Measurements from ENCODE around the gene SLC16A10.
"Not testable (repeated sequence)": the region's sequence is repeated elsewhere in the genome, so short reads cannot be mapped to it uniquely, and the experiment has no call there.

Gene SLC16A10

GRCh38 chr6:111177131-111177530, 89.8 kb downstream of the SLC16A10 start:
- DNase-seq (ENCODE audit: low read depth) = no peak
- no peak overlapping the region for H3K4me3 ChIP-seq (ENCODE audit: control insufficient read depth, low read depth, low read length)
- TF ChIP-seq CTCF (IDR thresholded peaks at IDR 0.05; ENCODE audit: control insufficient read depth, insufficient read depth, low read depth, low read length, missing control alignments) = no peak

- H3K4me3 ChIP-seq (ENCODE audit: control insufficient read depth, low read depth, low read length) = no peak overlapping the region
- no peak for TF ChIP-seq CTCF (IDR thresholded peaks at IDR 0.05; ENCODE audit: control insufficient read depth, insufficient read depth, low read depth, low read length, missing control alignments)
- DNase-seq (ENCODE audit: low read depth) = no peak
These were observed 96.6 kb downstream of the SLC16A10 start for GRCh38 chr6:111183702-111184517.

GRCh38 chr6:111184827-111185532, 97.7 kb downstream of the SLC16A10 start:
- no peak for DNase-seq (ENCODE audit: low read depth)
- no peak for TF ChIP-seq CTCF (IDR thresholded peaks at IDR 0.05; ENCODE audit: control insufficient read depth, insufficient read depth, low read depth, low read length, missing control alignments)
- H3K4me3 ChIP-seq (ENCODE audit: control insufficient read depth, low read depth, low read length) = no peak overlapping the region

- DNase-seq (ENCODE audit: low read depth) = no peak
- TF ChIP-seq CTCF (IDR thresholded peaks at IDR 0.05; ENCODE audit: control insufficient read depth, insufficient read depth, low read depth, low read length, missing control alignments) = no peak
- H3K4me3 ChIP-seq (ENCODE audit: control insufficient read depth, low read depth, low read length) = no peak overlapping the region
These were observed 98.7 kb downstream of the SLC16A10 start for GRCh38 chr6:111185954-111186353.

- TF ChIP-seq CTCF (IDR thresholded peaks at IDR 0.05; ENCODE audit: control insufficient read depth, insufficient read depth, low read depth, low read length, missing control alignments) = no peak
- no peak for DNase-seq (ENCODE audit: low read depth)
- no peak overlapping the region for H3K4me3 ChIP-seq (ENCODE audit: control insufficient read depth, low read depth, low read length)
These were observed 100.6 kb downstream of the SLC16A10 start for GRCh38 chr6:111187874-111188273.

- H3K4me3 ChIP-seq (ENCODE audit: control insufficient read depth, low read depth, low read length); DNase-seq (ENCODE audit: low read depth): not testable (repeated sequence)
These were observed 102.4 kb downstream of the SLC16A10 start for GRCh38 chr6:111189666-111190210.

GRCh38 chr6:111190637-111191036, 103.3 kb downstream of the SLC16A10 start:
- no peak overlapping the region for H3K4me3 ChIP-seq (ENCODE audit: control insufficient read depth, low read depth, low read length)
- no peak for DNase-seq (ENCODE audit: low read depth)
- TF ChIP-seq CTCF (IDR thresholded peaks at IDR 0.05; ENCODE audit: control insufficient read depth, insufficient read depth, low read depth, low read length, missing control alignments) = no peak

- H3K4me3 ChIP-seq (ENCODE audit: control insufficient read depth, low read depth, low read length); DNase-seq (ENCODE audit: low read depth): not testable (repeated sequence)
These were observed 103.8 kb downstream of the SLC16A10 start for GRCh38 chr6:111191136-111191535.

All from AG09309 (cell line).